GM12878 (cell line): ENCODE measurements around the gene XPO1. TPM values are rescaled to one million over a fixed set of nuclear protein-coding genes. Genes with fewer than 3 reads are reported as not detected.

Source experiments
- ATAC-seq: fragments of 200-7000 bp; cut with Tn5 transposase; 3 replicates; pipeline ENCODE4 v1.9.1; 2020; ENCODE audit warnings: mild to moderate bottlenecking, moderate library complexity
- BruUV-seq: library from RNA; stranded (reverse); fragments of 400-500 nt; replicated peaks from 2 replicates; lab custom pipeline; 2021; lab: Mats Ljungman, UMichigan
- CTCF ChIA-PET: fragments of 300-600 bp; sonication (Branson Sonifier 250); formaldehyde crosslinking; extraction: SDS; loops from one replicate; lab custom pipeline; 2021; ENCODE audit warnings: inconsistent platforms; lab: Yijun Ruan, JAX
- POLR2A ChIA-PET: fragments of 350-600 bp; formaldehyde crosslinking; extraction: SDS; loops from one replicate; lab custom pipeline; 2021; ENCODE audit warnings: inconsistent platforms; lab: Charles Lee
- RAD21 ChIA-PET: fragments of 300-600 bp; sonication (Branson Sonifier 250); formaldehyde crosslinking; loops from one replicate; lab custom pipeline; 2023; ENCODE audit warnings: antibody characterized with exemption; ENCODE audit not compliant: unreplicated experiment; lab: Charles Lee
- SMC1A ChIA-PET: fragments of 300-600 bp; sonication (Branson Sonifier 250); formaldehyde crosslinking; loops from one replicate; lab custom pipeline; 2023; ENCODE audit not compliant: unreplicated experiment, uncharacterized antibody; lab: Charles Lee
- DNase-seq: peaks from one replicate; pipeline ENCODE4 v3.0.0-alpha.2; 2011; ENCODE audit warnings: low read depth, low spot score
- FAIRE-seq: peaks from 3 replicates; lab custom pipeline; 2011; peaks lifted over from hg19 to GRCh38; lab: Jason Lieb, UNC
- H2AFZ ChIP-seq: 2 replicates; pipeline ENCODE4 v1.6.0; 2011; ENCODE audit warnings: low read depth, low read length, control low read depth; ENCODE audit not compliant: control insufficient read depth
- H3K27ac ChIP-seq: 2 replicates; pipeline ENCODE4 v1.5.1; 2011; ENCODE audit warnings: control low read depth; ENCODE audit not compliant: control insufficient read depth, insufficient read depth
- H3K27me3 ChIP-seq, 2 experiments: replicated peaks in 1 of 2; 2 replicates each; pipeline versions ENCODE4 v1.6.0 to v1.6.1; 2011; ENCODE audit warnings: low read length in 1 of 2; ENCODE audit not compliant: control insufficient read depth in 2 of 2, insufficient read depth in 2 of 2
- H3K36me3 ChIP-seq, 2 experiments: 2 replicates each; pipeline ENCODE4 v1.5.1; 2011; ENCODE audit warnings: low read length in 1 of 2; ENCODE audit not compliant: control insufficient read depth in 2 of 2, insufficient read depth in 2 of 2
- H3K4me1 ChIP-seq: 2 replicates; pipeline ENCODE4 v1.6.1; 2011; ENCODE audit warnings: mild to moderate bottlenecking, low read length, moderate library complexity, mixed read lengths; ENCODE audit not compliant: control insufficient read depth, insufficient read depth
- H3K4me2 ChIP-seq: 2 replicates; pipeline ENCODE4 v1.6.0; 2011; ENCODE audit warnings: control low read depth; ENCODE audit not compliant: control insufficient read depth, insufficient read depth
- H3K4me3 ChIP-seq: fragments of 200-600 bp; sonication (generic); 2 replicates; pipeline ENCODE4 v1.5.1; 2016
- H3K79me2 ChIP-seq: 2 replicates; pipeline ENCODE4 v1.6.0; 2011; ENCODE audit warnings: low read length; ENCODE audit not compliant: control insufficient read depth, insufficient read depth
- H3K9ac ChIP-seq: 2 replicates; pipeline ENCODE4 v1.8.0; 2011; ENCODE audit warnings: low read length, control low read depth, mixed read lengths; ENCODE audit not compliant: control insufficient read depth, insufficient read depth
- H3K9me3 ChIP-seq: replicated peaks from 3 replicates; pipeline ENCODE4 v1.5.1; 2011; ENCODE audit warnings: mild to moderate bottlenecking, low read length; ENCODE audit not compliant: control insufficient read depth, insufficient read depth
- H4K20me1 ChIP-seq: 2 replicates; pipeline ENCODE4 v1.6.0; 2011; ENCODE audit not compliant: control insufficient read depth, insufficient read depth
- CBFB ChIP-seq: IDR thresholded peaks from 2 replicates; pipeline ENCODE4 v1.6.1; 2016; ENCODE audit warnings: antibody characterized with exemption, low read depth
- CEBPB ChIP-seq, 2 experiments: fragments of 150-350 bp in 1 of 2; IDR thresholded peaks; 2 replicates each; pipeline ENCODE4 v1.6.1; 2012 to 2014; ENCODE audit warnings: low read depth in 2 of 2, low read length in 2 of 2, borderline replicate concordance in 1 of 2, inconsistent platforms in 1 of 2
- CHD1 ChIP-seq: IDR thresholded peaks from 2 replicates; pipeline ENCODE4 v1.6.1; 2012; ENCODE audit warnings: low read depth, low read length, improper control_type of control experiment
- EED ChIP-seq: sonication (generic); IDR thresholded peaks from 2 replicates; pipeline ENCODE4 v1.6.1; 2016; ENCODE audit warnings: antibody characterized with exemption, low read depth
- FOXM1 ChIP-seq: IDR thresholded peaks from 2 replicates; pipeline ENCODE4 v1.6.1; 2012; ENCODE audit warnings: low read depth, mild to moderate bottlenecking, inconsistent platforms, low read length, moderate library complexity
- HDGF ChIP-seq: fragments of 450-650 bp; IDR thresholded peaks from 2 replicates; pipeline ENCODE4 v1.6.1; 2016; ENCODE audit warnings: antibody characterized with exemption
- NFYB ChIP-seq: IDR thresholded peaks from 2 replicates; pipeline ENCODE4 v1.6.1; 2011; ENCODE audit warnings: low read depth, mild to moderate bottlenecking, low read length, improper control_type of control experiment, moderate library complexity; ENCODE audit not compliant: insufficient read depth
- SIN3A ChIP-seq: IDR thresholded peaks from 2 replicates; pipeline ENCODE4 v1.6.1; 2012; ENCODE audit warnings: low read depth, low read length, improper control_type of control experiment
- SRF ChIP-seq, 2 experiments: IDR thresholded peaks; 2 replicates each; pipeline ENCODE4 v1.6.1; 2011; ENCODE audit warnings: low read depth in 2 of 2, low read length in 2 of 2, mild to moderate bottlenecking in 1 of 2, moderate library complexity in 1 of 2
- TARDBP ChIP-seq: IDR thresholded peaks from 2 replicates; pipeline ENCODE4 v1.6.1; 2016; ENCODE audit warnings: borderline replicate concordance
- TCF12 ChIP-seq: IDR thresholded peaks from 2 replicates; pipeline ENCODE4 v1.6.1; 2011; ENCODE audit warnings: low read depth, mild to moderate bottlenecking, low read length
- TCF7 ChIP-seq: IDR thresholded peaks from 2 replicates; pipeline ENCODE4 v1.6.1; 2014; ENCODE audit warnings: antibody characterized with exemption, borderline replicate concordance
- YBX1 ChIP-seq: fragments of 450-650 bp; IDR thresholded peaks from 2 replicates; pipeline ENCODE4 v1.6.1; 2016; ENCODE audit warnings: antibody characterized with exemption
- ZNF24 ChIP-seq: fragments of 450-650 bp; IDR thresholded peaks from 2 replicates; pipeline ENCODE4 v1.6.1; 2017; ENCODE audit warnings: antibody characterized with exemption, mild to moderate bottlenecking
- ZNF384 ChIP-seq: IDR thresholded peaks from 2 replicates; pipeline ENCODE4 v1.6.1; 2012; ENCODE audit warnings: low read depth, mild to moderate bottlenecking, low read length, improper control_type of control experiment, borderline replicate concordance
- ZNF622 ChIP-seq: fragments of 450-650 bp; IDR thresholded peaks from 2 replicates; pipeline ENCODE4 v1.6.1; 2017; ENCODE audit warnings: mild to moderate bottlenecking, inconsistent platforms
- WGBS: methylation state at CpG from one replicate; pipeline ENCODE4 v1.1.6; 2016; ENCODE audit warnings: low lambda C conversion rate; ENCODE audit not compliant: insufficient replicate concordance, insufficient coverage; ENCODE audit errors: missing lambda C conversion rate; 5-methylcytosine and 5-hydroxymethylcytosine counted together
- in situ Hi-C: fragments of 300-500 bp; cut with MboI; formaldehyde crosslinking; loops from 9 replicates; pipeline ENCODE4 v1.14.3; 2018; ENCODE audit warnings: mixed read lengths
- intact Hi-C: fragments of 100-400 bp; cut with micrococcal nuclease; formaldehyde crosslinking; loops from one replicate; pipeline ENCODE4 v1.14.2; 2022; ENCODE audit not compliant: unreplicated experiment
- polyA plus RNA-seq, 11 experiments: library from polyadenylated mRNA; depleted of rRNA in 4 of 11; unstranded in 6 of 11; stranded (reverse) in 5 of 11; fragments of >200 nt; fragmentation: Nextera tagmentation in 4 of 11; fragmentation: Illumina TruSeq in 1 of 11; extraction: Ambion mirVana in 4 of 11; extraction: Trizol in 1 of 11; gene quantifications; 1 replicate in 1 of 11; 2 replicates in 10 of 11; pipeline versions ENCODE4 v1.2.1 to v1.2.3, GENCODE V29; 2011 to 2016; ENCODE audit warnings: inconsistent platforms in 2 of 11, missing spikeins in 2 of 11, low read depth in 1 of 11
- total RNA-seq, 4 experiments: library from RNA; depleted of rRNA in 3 of 4; stranded (reverse); fragments of >200 nt in 3 of 4; fragmentation: Illumina TruSeq in 1 of 4; extraction: Trizol in 1 of 4; gene quantifications; 2 replicates each; pipeline versions ENCODE4 v1.2.1 to v1.2.3, GENCODE V29; 2013 to 2021
- TF ChIP-seq, protein P1 (sequence below): IDR thresholded peaks from 2 replicates; pipeline ENCODE4 v1.6.1; 2012; ENCODE audit warnings: mild to moderate bottlenecking, low read depth, low read length

XPO1 gene
- total and polyA plus RNA-seq, 10 of the 15 experiments (the other 5 are each of a cell fraction or from before 2014, with no cell fraction given): 57.3 to 216 (median 153) TPM

DNA sequence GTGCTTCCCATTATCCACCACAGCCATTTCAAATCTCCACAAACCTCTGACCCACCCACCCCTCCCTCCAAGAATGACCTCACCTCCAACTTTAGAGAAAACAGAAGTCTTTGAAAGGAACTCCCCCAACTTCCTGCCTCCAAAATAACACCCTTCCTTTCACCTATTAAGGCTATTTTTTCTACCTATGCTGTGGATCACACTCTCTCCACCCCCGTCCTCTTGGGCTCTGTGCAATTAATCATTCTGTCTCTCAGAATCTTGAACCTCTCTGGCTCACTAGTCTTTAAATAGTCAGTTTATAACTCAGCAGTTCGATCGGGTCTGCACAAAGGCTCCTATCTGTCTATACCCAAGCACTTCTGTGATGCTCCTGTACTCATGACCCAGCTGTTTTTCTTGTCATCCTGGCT lies 37.3 kb upstream of the XPO1 start:
- in situ Hi-C loops: no loop called here
- 1% methylated on average over 3 of the region's 3 CpGs for WGBS
- Histone ChIP-seq H4K20me1 (no peaks in the 10 kb centered on the region), H3K36me3 (no peaks in the 10 kb centered on the region), H2AFZ (peak overlapping the region; percentile 83), H3K27me3 (no peaks in the 10 kb centered on the region), H3K4me2 (peak overlapping the region; percentile 28; the same call in 1 of the 2 replicates), H3K4me1 (no peaks in the 10 kb centered on the region; the same call in 1 of the 2 replicates), H3K4me3 (no peak overlapping the region), H3K9ac (no peak overlapping the region), H3K27ac (peak overlapping the region; percentile 27; the same call in 1 of the 2 replicates), H3K9me3 (no peaks in the 10 kb centered on the region), H3K79me2 (no peaks in the 10 kb centered on the region)
- POLR2A ChIA-PET: interaction anchor here (0.6 to 1.0 kb wide), 3 partner anchors 10 to 393 kb away, joined by 3 to 4 read pairs (median 4); no protein-coding TSS in a partner anchor
- no TSS peak for BruUV-seq
- RAD21 ChIA-PET: interaction anchor here (1.6 kb wide), 1 partner anchor 10 kb away, joined by 3 read pairs; no protein-coding TSS in a partner anchor
- intact Hi-C loops: no loop called here
- FAIRE-seq (peak; percentile 81), ATAC-seq (peak; percentile 76), DNase-seq (peak; percentile 15)
- SMC1A ChIA-PET: interaction anchor here (0.7 kb wide), 1 partner anchor 10 kb away, joined by 3 read pairs; no protein-coding TSS in a partner anchor
- CTCF ChIA-PET: interaction anchor here (1.0 kb wide), 2 partner anchors 8 to 55 kb away, joined by 3 read pairs; no protein-coding TSS in a partner anchor
- TF ChIP-seq NFYB: no peak
- TF ChIP-seq SRF (IDR thresholded peaks at IDR 0.05; ENCODE audit: low read depth in 2 of 2, low read length in 2 of 2): peak in 1 of 2 experiments; percentile 90; a peak in 2 of 4 replicates
- TF ChIP-seq SIN3A: no peak
- TF ChIP-seq, protein P1, sequence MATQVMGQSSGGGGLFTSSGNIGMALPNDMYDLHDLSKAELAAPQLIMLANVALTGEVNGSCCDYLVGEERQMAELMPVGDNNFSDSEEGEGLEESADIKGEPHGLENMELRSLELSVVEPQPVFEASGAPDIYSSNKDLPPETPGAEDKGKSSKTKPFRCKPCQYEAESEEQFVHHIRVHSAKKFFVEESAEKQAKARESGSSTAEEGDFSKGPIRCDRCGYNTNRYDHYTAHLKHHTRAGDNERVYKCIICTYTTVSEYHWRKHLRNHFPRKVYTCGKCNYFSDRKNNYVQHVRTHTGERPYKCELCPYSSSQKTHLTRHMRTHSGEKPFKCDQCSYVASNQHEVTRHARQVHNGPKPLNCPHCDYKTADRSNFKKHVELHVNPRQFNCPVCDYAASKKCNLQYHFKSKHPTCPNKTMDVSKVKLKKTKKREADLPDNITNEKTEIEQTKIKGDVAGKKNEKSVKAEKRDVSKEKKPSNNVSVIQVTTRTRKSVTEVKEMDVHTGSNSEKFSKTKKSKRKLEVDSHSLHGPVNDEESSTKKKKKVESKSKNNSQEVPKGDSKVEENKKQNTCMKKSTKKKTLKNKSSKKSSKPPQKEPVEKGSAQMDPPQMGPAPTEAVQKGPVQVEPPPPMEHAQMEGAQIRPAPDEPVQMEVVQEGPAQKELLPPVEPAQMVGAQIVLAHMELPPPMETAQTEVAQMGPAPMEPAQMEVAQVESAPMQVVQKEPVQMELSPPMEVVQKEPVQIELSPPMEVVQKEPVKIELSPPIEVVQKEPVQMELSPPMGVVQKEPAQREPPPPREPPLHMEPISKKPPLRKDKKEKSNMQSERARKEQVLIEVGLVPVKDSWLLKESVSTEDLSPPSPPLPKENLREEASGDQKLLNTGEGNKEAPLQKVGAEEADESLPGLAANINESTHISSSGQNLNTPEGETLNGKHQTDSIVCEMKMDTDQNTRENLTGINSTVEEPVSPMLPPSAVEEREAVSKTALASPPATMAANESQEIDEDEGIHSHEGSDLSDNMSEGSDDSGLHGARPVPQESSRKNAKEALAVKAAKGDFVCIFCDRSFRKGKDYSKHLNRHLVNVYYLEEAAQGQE: no peak
- TF ChIP-seq ZNF384: no peak
- no peak for TF ChIP-seq ZNF24
- no peak for TF ChIP-seq YBX1
- no peak for TF ChIP-seq TARDBP
- no peak for TF ChIP-seq TCF7
- TF ChIP-seq ZNF622: no peak
- TF ChIP-seq HDGF: no peak
- TF ChIP-seq TCF12: no peak
- peak; percentile 42; the same call in 1 of the 2 replicates for TF ChIP-seq FOXM1
- TF ChIP-seq CEBPB (IDR thresholded peaks at IDR 0.05; ENCODE audit: borderline replicate concordance in 1 of 2, low read depth in 2 of 2, low read length in 2 of 2): no peak
- TF ChIP-seq CBFB: no peak
- TF ChIP-seq CHD1: no peak
- TF ChIP-seq EED: peak; percentile 47; the same call in 1 of the 2 replicates
